CD4-positive, alpha-beta T cell treated with Interleukin-6 at 100 ng/mL for 8 hours (primary cell): ENCODE results near the gene CHTF8.

ENCODE experiments used
- DNase-seq: peaks from one replicate; pipeline ENCODE4 v3.0.0-alpha.2; 2020; ENCODE audit warnings: mixed read lengths, low spot score

Gene CHTF8

DNA sequence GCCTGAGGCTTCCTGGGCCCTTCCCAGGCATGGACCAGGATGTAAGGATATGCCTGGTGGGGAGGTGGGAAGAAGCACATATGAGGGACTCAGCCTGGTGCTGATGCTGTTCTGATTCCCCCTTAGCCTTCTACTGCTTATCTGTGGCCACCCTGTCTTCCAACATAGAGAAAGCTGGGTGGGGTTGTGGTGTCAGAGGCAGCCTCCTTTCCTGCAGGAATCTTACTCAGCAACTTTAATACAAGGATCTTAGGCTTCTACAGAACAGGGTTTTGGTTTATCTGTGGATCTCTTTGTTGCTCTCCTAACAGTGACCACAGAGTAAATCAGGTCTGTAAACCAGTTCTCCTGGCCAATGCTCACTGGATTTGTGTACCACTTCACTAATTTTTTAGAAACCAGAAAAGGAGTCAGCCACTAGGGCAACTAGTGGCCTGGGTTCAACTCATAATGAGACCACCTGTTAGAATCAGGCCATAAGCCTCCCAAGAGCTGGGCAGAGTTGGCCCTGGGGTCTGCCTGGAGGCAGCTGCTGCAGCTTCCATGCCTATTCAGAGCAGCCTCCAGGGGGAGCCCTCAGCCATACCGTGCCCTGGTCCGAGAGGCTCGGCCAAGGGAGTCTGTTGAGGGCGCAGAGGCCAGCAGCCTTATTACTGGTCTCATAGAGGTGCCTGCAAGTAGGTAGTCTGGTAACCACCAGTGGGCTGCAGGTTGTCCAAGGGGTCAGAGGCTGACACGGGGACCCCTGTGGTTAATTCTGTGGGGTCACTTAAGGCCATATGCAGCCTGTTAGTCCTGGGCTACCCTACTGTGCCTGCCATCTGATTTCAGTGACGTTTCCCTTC is 19.9 kb downstream of the CHTF8 start:
- peak; percentile 17 for DNase-seq

DNA sequence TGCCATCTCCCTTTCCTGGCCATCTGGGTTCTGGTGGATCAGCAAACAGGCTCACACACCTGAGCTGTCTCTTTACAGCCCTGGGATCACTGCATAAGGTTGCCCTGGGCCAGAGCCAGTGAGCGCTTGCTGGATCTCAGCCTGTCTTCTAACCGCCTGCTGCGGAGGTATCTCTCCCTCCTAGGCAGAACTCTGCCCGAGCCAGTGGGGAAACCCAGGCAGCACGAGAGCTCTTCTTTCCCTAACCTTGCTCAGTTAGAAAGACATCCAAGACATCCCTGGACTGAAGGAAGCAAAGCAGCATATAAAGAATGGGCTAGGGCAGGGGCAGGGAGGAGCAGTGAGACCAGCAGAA is 20.5 kb downstream of the CHTF8 start:
- DNase-seq: no peak

DNA sequence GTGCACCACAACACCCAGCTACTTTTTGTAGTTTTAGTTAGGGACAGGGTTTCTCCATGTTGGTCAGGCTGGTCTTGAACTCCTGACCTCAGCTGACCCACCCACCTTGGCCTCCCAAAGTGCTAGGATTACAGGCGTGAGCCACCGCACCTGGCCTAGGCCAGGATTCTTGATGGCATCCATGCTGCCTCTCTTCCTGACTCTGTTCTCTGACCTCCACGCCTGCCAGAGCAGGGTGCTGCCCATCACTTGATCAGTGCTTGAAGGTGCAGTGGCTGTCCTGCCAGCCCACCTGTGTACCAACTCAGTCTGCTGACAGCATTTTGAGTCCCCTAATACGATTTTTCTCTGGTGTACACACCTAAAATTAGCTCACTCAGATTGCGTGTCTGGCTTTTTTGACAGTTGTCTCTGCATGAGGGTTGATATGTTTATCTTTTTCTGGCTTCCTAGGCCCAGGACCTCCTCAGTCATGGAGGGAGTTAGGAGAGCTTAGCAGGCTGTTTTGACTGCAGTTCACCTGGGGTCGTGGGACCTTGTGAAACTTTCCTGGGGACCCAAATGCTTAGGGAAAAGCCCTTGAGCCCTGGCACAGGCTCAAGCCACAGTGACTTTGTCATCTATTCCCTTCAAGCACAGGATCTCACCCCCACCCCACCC is 21.0 kb downstream of the CHTF8 start:
- no peak for DNase-seq

DNA sequence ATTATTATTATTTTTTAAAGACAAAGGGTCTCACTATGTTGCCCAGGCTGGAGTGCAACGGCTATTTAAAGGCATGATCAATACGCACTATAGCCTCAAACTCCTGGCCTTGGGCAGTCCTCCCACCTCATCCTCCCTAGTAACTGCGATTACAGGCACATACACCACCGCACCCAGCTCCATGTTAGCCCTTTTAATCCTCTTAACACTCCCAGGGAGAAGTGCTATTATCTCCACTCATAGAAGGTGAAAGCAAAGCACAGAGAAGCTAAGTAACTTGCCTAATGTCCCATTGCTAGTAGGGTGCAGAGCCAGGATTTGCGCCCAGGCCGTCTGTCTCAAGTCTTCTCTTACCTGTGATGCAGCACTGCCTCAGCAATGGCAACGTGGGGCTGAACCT is 22.0 kb downstream of the CHTF8 start:
- no peak for DNase-seq

DNA sequence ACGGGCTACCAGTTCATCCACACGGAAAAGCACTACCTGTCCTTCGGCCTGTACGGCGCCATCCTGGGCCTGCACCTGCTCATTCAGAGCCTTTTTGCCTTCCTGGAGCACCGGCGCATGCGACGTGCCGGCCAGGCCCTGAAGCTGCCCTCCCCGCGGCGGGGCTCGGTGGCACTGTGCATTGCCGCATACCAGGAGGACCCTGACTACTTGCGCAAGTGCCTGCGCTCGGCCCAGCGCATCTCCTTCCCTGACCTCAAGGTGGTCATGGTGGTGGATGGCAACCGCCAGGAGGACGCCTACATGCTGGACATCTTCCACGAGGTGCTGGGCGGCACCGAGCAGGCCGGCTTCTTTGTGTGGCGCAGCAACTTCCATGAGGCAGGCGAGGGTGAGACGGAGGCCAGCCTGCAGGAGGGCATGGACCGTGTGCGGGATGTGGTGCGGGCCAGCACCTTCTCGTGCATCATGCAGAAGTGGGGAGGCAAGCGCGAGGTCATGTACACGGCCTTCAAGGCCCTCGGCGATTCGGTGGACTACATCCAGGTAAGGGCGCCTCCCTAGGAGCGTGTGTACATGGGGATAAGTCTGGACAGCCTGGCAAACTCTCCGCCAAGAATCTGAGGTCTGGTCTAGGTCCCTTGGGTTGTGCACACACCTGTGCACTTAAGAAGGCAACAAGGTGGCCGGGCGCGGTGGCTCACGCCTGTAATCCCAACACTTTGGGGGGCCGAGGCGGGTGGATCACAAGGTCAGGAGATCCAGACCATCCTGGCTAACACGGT is 22.7 kb downstream of the CHTF8 start:
- DNase-seq: no peak

DNA sequence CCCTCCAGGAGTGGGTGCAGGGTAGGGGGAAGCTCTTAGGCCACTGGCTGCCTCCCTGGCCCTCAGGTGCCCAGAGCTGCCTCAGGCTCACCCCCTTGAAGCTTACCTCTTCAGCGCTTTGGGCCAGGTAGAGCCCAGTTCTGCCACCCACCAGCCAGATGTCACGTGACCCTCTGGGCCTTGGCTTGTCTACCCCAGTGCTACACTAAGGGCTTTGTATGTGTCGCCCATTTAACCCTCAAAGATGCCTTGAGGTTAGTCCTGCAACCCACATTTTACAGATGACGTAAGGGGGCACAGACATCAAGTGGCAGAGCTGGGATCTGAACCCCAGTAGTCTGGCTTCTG is 23.5 kb downstream of the CHTF8 start:
- DNase-seq: no peak

DNA sequence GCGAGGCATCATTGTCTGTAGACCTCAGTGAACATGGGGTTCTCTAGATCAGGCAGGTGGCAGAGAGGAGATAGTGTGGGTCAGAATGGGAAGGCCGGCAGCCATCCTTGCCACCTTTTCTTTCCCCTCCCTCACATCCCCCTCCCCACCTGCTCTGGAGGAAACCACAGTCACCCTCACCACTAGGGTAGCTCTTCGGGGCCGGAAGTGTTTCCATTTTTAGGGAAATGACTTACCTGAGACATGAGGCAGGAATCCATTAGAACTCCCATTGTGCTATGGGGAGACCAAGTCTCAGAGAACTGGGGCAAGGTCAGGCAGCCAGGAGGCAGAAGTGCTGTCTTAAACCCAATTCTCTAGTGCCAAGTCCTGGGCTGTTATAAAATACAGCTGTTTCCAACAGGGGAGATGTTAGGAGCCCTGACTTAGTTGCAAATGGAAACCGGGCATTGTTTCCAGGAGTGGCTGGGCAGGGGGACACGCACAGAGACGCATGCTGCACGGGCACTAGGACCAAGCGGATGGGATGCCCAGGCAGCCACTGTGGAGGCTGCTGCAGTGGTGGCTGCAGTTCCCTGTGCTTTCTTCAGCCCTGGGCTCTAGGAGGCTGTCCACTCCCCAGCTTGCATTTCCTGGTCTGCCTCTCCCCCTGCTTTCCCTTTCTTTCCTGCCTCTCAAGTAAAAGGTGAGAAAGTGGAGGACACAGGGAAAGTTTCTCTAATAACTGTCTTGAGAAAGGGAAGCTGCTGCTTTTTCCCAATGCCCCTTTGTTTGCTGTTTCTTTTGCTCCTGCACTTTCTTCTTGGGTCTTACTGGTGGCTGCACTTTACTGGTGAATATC is 24.1 kb downstream of the CHTF8 start:
- DNase-seq: no peak

DNA sequence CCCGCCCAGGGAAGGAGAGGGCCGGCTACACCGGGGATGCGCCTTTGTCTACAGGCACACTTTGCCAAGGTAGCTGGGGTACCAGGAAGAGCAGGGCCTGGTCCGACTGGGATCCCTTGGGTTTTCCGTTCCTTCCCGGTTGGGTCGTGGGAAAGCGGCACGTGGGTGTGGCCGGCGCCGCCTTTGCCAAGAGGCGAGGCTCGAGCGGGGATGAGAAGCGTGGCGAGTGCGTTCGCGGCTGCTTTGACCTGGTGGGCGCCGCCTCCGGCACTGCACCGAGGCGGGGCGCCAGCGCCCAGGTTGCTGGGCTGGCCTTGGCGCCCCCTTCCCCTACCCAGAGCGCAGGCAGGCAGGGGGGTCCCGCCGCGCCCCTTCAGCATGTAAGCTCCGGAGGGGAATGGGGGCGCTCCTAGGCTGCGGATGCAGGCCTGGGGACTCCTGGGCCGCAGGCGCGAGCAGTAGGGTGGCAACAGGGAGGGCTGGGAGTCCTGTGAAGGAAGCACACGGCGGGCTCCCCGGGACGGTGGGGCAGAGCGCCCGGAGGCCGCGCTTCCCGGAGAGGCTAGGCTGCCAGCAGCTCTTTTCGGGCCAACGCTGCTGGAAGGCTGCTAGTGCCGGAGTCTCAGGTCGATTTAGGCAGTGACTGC is 24.9 kb downstream of the CHTF8 start:
- no peak for DNase-seq

DNA sequence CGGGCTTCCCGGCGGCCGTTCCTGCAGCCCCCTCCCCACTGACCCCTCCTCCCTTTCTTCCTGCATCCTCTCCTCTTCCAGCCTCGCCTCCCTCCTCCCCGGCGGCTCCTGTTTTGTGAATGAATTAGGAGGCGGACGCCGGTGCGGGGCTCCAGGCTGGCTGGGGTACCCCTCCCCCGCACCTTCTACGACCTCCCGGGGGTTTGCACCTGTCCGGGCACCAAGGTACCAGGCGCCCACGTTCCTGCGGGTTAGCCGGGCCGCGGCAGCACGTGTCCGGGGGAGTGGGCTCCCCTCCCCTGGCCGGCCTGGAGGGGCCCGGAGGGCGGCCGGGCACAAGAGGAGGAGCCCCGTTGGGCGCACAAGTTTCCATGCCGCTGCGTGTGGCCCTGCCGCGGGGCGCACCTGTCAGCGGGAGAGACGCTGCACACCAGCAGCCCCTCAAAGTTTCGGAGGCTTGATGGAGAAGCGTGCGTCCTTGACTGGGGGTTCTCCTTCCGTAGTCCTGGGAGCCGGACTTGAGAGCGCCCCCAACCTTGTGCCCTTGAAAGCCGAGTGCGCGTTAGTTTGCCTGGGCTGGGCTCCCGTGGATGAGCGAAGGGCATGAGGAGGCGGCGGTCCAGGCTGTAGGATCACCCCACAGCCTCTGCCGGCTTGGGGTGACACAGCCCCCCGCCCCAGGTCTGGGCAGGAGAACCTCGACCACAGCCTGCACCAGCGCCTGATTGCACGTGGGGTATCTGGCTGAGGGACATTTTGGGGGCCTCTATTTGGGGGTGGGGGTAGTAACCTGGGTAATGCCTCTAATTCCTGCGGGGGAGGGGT is 25.7 kb downstream of the CHTF8 start:
- no peak for DNase-seq

DNA sequence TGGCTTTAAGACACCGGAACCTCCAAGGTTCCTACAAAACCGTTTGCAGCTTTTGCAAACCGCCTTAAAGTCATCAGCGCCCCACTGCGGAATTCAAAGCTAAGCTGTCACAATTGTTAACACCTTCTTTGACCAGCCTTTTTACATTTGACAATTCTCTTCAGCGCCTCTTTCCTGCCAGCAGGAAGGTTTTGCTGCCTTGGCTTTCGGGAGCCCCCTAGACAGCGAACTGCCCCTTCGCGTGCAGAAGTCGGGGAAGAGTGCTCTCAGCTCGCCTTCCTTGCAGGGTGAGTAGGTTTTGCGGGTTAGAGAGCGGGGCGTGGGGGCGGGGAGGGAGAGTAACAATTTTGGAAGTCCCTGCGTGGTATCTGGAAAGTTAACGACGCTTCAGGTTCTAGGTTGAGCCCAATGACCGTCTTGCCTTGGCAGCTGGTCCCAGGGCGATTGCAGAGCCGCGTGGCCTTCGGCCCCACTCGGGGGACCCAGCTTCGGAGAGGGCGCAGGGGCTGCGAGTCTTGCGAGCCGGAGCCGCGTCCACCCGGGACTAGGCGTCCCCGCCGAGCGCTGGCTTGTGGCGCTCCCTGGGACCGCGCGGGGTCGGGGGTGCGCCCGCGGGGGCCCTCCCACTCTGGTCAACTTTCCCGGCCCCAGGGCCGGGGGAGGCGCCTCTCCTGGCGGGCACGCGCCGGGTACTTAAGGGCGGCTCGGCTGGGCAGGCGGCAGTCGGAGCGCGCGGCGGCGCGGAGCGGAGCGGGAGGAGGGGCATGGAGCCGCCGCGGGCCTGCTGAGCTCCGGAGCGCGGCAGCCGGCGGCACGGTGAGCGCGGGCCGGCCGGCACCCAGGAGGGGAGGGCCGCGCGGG is 26.7 kb downstream of the CHTF8 start, which contains the start of gene HAS3:
Gene HAS3, plus strand, starts transcription at position 153 of the 861 bp plus-strand sequence. CDS start 3,743 bp downstream, outside the sequence.
- no peak for DNase-seq

DNA sequence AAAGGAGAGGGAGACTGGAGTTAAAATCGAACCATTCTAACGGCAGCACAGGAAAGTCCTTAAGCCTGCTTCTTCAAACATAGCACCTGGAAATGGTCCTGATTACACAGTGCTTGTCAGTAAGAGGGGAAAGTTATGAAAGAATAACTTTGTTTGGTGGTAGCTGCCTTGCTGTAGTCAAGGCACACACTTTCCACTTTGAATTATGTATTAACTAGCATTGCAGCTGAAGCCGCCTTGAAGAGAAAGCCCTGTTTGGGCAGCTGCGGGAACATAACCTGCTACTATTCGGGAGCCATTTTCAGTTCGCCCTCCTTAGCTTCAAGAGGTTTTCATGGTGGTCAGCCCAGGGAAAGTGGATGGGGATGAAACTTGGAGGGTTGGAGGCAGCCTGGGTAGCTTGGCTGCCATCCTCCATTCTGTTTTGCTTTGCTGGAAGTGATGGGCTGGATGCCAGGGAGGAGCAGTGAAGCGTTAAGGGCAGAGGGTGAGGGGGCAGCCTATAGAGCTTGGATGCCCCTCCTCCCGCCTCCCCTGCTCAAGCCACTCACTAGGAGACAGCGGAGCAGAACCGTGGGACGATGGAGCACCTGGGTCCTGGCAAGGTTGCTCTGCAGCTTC is 32.2 kb downstream of the CHTF8 start:
- DNase-seq: no peak

DNA sequence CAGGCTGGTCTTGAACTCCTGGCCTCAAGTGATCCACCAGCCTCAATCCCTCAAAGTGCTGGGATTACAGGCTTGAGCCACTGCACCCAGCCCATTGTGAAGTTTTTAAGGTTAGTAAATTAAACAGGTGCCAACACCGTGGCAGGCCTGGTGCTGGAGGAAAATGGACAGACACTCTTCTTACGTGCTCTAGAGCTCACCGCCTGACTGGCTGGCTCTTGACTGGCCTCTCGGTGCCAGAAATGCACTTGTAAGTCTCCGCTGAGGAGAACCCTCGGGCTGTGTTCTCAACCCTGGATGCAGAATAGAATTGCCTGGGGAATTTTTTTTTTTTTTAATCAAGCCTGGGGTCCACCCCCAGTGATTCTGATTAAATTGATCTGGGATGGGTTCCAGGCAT is 37.2 kb downstream of the CHTF8 start:
- DNase-seq: no peak

DNA sequence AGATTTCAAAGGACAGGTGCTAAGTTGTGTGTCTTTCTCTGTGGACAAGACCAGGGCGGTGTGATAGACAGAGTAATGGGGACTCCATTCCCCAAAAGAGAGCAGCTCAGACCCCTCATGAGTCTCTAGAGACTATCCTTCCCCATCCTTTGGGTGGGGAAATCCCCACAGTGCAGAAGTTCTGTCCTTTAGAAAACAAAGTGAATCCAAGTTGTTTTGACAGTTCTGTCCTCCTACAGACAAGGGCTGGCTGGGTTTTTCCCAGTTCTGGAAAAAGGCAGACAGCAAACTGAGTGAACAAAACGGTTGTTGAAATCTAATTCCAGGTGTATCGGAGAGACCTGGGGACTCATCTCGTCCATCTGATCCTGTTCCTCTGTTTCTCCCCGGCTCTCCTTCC is 37.9 kb downstream of the CHTF8 start:
- no peak for DNase-seq

DNA sequence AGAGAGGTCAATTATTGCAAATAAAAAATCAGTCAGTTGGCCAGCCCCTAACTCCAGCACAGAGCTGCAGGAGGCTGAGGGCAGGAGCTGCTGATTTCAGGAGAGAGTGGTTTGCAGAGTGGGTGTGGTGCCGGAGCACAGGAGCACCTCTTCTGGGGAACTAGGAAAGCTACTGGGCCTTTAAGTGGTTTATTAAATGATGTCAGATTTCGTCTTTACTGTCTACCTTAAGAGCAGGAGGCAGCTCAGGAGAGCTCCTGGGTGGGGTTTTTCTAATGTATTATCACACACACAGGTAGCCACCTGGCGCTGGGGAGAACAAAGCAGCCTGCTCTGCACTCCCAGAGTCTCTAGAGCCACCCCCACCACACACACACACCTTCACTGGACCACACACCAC is 38.4 kb downstream of the CHTF8 start:
- no peak for DNase-seq

DNA sequence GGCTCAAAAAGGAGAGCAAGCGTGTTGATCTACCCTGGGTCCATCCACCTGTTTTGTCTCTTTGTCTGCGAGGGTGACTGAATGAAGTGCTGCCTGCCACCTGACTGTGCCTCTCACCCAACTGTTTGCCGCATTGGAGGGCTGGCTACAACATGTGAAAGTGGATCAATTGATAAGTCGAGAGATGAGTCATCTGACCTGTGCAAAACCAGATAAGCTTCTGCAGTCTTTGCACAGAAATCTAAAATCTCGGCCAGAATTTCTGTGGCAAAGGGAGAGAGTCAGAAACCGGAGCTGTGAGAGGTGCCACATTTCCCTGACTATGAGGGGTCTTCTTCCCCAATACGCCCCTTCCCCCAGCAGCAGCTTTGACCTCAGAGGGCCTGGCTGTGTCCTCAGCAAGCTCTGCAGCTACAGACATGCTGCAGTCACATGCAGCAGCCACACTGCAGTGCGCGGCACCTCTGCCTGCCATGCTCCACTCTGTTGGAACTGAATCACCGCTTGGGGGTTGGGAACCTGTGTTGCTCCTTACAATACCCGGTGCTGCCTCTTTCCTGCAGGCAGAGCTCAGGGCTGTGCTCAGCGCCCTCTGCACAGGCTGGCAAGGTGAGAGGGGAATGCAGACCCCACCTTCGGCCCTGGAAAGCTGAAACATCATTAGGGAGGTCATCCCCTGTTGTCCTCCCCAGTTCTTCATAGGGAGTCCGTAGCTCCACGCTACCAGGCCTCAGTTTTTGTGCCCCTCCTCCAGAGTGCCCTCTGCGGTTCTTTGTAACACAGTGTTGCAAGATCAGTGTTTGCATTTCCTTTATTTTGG is 43.1 kb downstream of the CHTF8 start:
- DNase-seq: no peak

DNA sequence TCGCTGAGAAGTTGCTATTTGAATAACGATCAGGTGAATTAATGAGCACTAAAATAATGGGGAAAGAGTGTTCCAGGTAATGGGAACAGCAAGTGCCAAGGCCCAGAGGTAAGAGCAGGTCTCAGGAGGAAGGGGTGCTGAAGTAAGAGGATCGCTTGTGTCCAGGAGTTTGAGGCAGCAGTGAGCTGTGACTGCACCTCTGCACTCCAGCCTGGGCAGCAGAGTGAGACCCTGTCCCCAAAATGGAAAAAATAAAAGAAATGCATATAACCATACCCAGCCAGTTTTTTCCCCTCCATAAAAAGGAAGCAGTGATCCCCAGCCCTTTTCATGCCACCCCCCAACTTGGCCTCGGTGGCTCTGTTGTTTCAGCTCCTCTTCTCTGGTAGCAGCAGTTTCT is 43.7 kb downstream of the CHTF8 start:
- no peak for DNase-seq

DNA sequence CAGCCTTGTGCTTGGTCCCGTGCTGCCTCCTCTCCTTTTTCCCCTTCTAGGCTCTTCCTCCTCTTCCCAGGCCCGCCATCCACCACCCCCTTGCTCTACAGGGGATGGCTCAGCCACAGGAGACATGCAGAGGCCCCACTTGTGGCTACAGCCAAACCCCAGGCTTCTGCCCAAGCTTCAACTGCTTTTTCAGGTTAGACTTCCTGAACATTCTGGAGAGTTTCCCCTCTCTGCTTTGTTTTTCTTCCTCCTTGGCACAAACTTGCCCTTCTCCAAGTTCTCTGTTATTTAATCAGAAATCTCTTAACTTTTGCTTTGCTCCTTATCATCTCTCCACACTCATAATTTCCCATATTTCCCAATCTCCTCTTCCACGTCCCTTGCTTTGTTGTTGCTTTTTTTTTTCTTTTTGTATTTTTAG is 45.2 kb downstream of the CHTF8 start:
- no peak for DNase-seq

DNA sequence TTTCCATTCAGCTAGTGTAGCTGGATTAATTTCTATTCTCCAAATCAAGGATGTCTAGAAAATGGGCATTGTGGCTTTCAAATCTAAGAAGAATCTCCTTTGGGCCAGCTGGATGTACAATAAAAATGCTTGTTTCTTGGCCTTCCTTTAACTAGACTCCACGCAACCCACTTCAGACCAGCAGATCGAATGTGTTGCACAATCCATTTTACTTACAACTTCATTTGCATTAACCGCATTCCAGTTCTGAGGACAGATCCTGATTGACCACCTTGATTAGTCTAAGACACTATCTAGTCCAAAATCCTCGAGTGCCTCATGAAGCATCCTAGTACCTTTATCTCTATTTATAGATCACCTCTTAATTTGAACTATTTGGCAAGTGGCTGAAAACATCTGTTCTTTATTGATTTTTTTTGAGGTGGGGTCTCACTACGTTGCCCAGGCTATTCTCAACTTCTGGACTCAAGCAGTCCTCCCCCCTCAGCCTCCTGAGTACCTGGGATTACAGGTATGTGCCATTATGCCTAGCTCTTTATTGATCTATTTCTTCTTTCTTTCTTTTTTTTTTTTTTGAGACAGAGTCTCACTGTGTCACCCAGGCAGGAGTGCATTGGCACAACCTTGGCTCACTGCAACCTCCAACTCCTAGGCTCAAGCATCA is 47.2 kb downstream of the CHTF8 start:
- DNase-seq: no peak
